ACHN (cell line): ENCODE results near the gene TLK2.

Experiments used
- DNase-seq: peaks from one replicate; pipeline ENCODE4 v3.0.0-alpha.2; 2015
- in situ Hi-C: cut with HindIII; loops from 2 replicates; pipeline ENCODE4 v1.10.0; 2017; ENCODE audit warnings: low sequenced_read_pairs, low pct_ligation_motif_present, low pct_unique_long_range_greater_than_20kb

Gene TLK2

GRCh38 chr17:62658136-62658920 lies 179.7 kb downstream of the TLK2 start:
- in situ Hi-C loops = no loop called here
- no peak for DNase-seq

GRCh38 chr17:62660629-62661118 lies 182.0 kb downstream of the TLK2 start:
- in situ Hi-C loops = no loop called here
- no peak for DNase-seq

GRCh38 chr17:62661337-62661736 lies 182.7 kb downstream of the TLK2 start:
- in situ Hi-C loops = no loop called here

GRCh38 chr17:62662855-62663254 lies 184.2 kb downstream of the TLK2 start:
- in situ Hi-C loops = no loop called here
- no peak for DNase-seq

More at GRCh38 chr17:62661337-62661736, 182.7 kb downstream of the TLK2 start:
- DNase-seq = no peak
